GM12878 (cell line): ENCODE data around the gene CD72. TPM values are rescaled to one million over a fixed set of nuclear protein-coding genes. Genes with fewer than 3 reads are reported as not detected.

Experiments
- ATAC-seq: fragments of 200-7000 bp; cut with Tn5 transposase; 3 replicates; pipeline ENCODE4 v1.9.1; 2020; ENCODE audit warnings: mild to moderate bottlenecking, moderate library complexity
- BruUV-seq: library from RNA; stranded (reverse); fragments of 400-500 nt; replicated peaks from 2 replicates; lab custom pipeline; 2021; lab: Mats Ljungman, UMichigan
- CTCF ChIA-PET: fragments of 300-600 bp; sonication (Branson Sonifier 250); formaldehyde crosslinking; extraction: SDS; loops from one replicate; lab custom pipeline; 2021; ENCODE audit warnings: inconsistent platforms; lab: Yijun Ruan, JAX
- POLR2A ChIA-PET: fragments of 350-600 bp; formaldehyde crosslinking; extraction: SDS; loops from one replicate; lab custom pipeline; 2021; ENCODE audit warnings: inconsistent platforms; lab: Charles Lee
- RAD21 ChIA-PET: fragments of 300-600 bp; sonication (Branson Sonifier 250); formaldehyde crosslinking; loops from one replicate; lab custom pipeline; 2023; ENCODE audit warnings: antibody characterized with exemption; ENCODE audit not compliant: unreplicated experiment; lab: Charles Lee
- SMC1A ChIA-PET: fragments of 300-600 bp; sonication (Branson Sonifier 250); formaldehyde crosslinking; loops from one replicate; lab custom pipeline; 2023; ENCODE audit not compliant: unreplicated experiment, uncharacterized antibody; lab: Charles Lee
- DNase-seq: peaks from one replicate; pipeline ENCODE4 v3.0.0-alpha.2; 2011; ENCODE audit warnings: low read depth, low spot score
- FAIRE-seq: peaks from 3 replicates; lab custom pipeline; 2011; peaks lifted over from hg19 to GRCh38; lab: Jason Lieb, UNC
- H2AFZ ChIP-seq: 2 replicates; pipeline ENCODE4 v1.6.0; 2011; ENCODE audit warnings: low read depth, low read length, control low read depth; ENCODE audit not compliant: control insufficient read depth
- H3K27ac ChIP-seq: 2 replicates; pipeline ENCODE4 v1.5.1; 2011; ENCODE audit warnings: control low read depth; ENCODE audit not compliant: control insufficient read depth, insufficient read depth
- H3K27me3 ChIP-seq, 2 experiments: replicated peaks in 1 of 2; 2 replicates each; pipeline versions ENCODE4 v1.6.0 to v1.6.1; 2011; ENCODE audit warnings: low read length in 1 of 2; ENCODE audit not compliant: control insufficient read depth in 2 of 2, insufficient read depth in 2 of 2
- H3K36me3 ChIP-seq, 2 experiments: 2 replicates each; pipeline ENCODE4 v1.5.1; 2011; ENCODE audit warnings: low read length in 1 of 2; ENCODE audit not compliant: control insufficient read depth in 2 of 2, insufficient read depth in 2 of 2
- H3K4me1 ChIP-seq: 2 replicates; pipeline ENCODE4 v1.6.1; 2011; ENCODE audit warnings: mild to moderate bottlenecking, low read length, moderate library complexity, mixed read lengths; ENCODE audit not compliant: control insufficient read depth, insufficient read depth
- H3K4me2 ChIP-seq: 2 replicates; pipeline ENCODE4 v1.6.0; 2011; ENCODE audit warnings: control low read depth; ENCODE audit not compliant: control insufficient read depth, insufficient read depth
- H3K4me3 ChIP-seq: fragments of 200-600 bp; sonication (generic); 2 replicates; pipeline ENCODE4 v1.5.1; 2016
- H3K79me2 ChIP-seq: 2 replicates; pipeline ENCODE4 v1.6.0; 2011; ENCODE audit warnings: low read length; ENCODE audit not compliant: control insufficient read depth, insufficient read depth
- H3K9ac ChIP-seq: 2 replicates; pipeline ENCODE4 v1.8.0; 2011; ENCODE audit warnings: low read length, control low read depth, mixed read lengths; ENCODE audit not compliant: control insufficient read depth, insufficient read depth
- H3K9me3 ChIP-seq: replicated peaks from 3 replicates; pipeline ENCODE4 v1.5.1; 2011; ENCODE audit warnings: mild to moderate bottlenecking, low read length; ENCODE audit not compliant: control insufficient read depth, insufficient read depth
- H4K20me1 ChIP-seq: 2 replicates; pipeline ENCODE4 v1.6.0; 2011; ENCODE audit not compliant: control insufficient read depth, insufficient read depth
- IKZF2 ChIP-seq, 2 experiments: fragments of 450-650 bp; IDR thresholded peaks; 2 replicates each; pipeline ENCODE4 v1.6.1; 2017; ENCODE audit warnings: mild to moderate bottlenecking in 2 of 2, moderate library complexity in 2 of 2
- MEF2B ChIP-seq: fragments of 450-650 bp; IDR thresholded peaks from 2 replicates; pipeline ENCODE4 v1.6.1; 2018; ENCODE audit warnings: mild to moderate bottlenecking, moderate library complexity; ENCODE audit not compliant: partially characterized antibody, poor library complexity, severe bottlenecking
- PAX5 ChIP-seq: IDR thresholded peaks from 2 replicates; pipeline ENCODE4 v1.6.1; 2011; ENCODE audit warnings: low read depth, low read length, borderline replicate concordance
- SP1 ChIP-seq: IDR thresholded peaks from one replicate; pipeline ENCODE4 v1.6.1; 2011; ENCODE audit warnings: low read depth, low read length
- WGBS: methylation state at CpG from one replicate; pipeline ENCODE4 v1.1.6; 2016; ENCODE audit warnings: low lambda C conversion rate; ENCODE audit not compliant: insufficient replicate concordance, insufficient coverage; ENCODE audit errors: missing lambda C conversion rate; 5-methylcytosine and 5-hydroxymethylcytosine counted together
- in situ Hi-C: fragments of 300-500 bp; cut with MboI; formaldehyde crosslinking; loops from 9 replicates; pipeline ENCODE4 v1.14.3; 2018; ENCODE audit warnings: mixed read lengths
- intact Hi-C: fragments of 100-400 bp; cut with micrococcal nuclease; formaldehyde crosslinking; loops from one replicate; pipeline ENCODE4 v1.14.2; 2022; ENCODE audit not compliant: unreplicated experiment
- polyA plus RNA-seq, 11 experiments: library from polyadenylated mRNA; depleted of rRNA in 4 of 11; unstranded in 6 of 11; stranded (reverse) in 5 of 11; fragments of >200 nt; fragmentation: Nextera tagmentation in 4 of 11; fragmentation: Illumina TruSeq in 1 of 11; extraction: Ambion mirVana in 4 of 11; extraction: Trizol in 1 of 11; gene quantifications; 1 replicate in 1 of 11; 2 replicates in 10 of 11; pipeline versions ENCODE4 v1.2.1 to v1.2.3, GENCODE V29; 2011 to 2016; ENCODE audit warnings: inconsistent platforms in 2 of 11, missing spikeins in 2 of 11, low read depth in 1 of 11
- total RNA-seq, 4 experiments: library from RNA; depleted of rRNA in 3 of 4; stranded (reverse); fragments of >200 nt in 3 of 4; fragmentation: Illumina TruSeq in 1 of 4; extraction: Trizol in 1 of 4; gene quantifications; 2 replicates each; pipeline versions ENCODE4 v1.2.1 to v1.2.3, GENCODE V29; 2013 to 2021
- TF ChIP-seq, protein P1 (sequence below): fragments of 450-650 bp; IDR thresholded peaks from 2 replicates; pipeline ENCODE4 v1.6.1; 2017; ENCODE audit warnings: low read depth, mild to moderate bottlenecking, moderate library complexity
- TF ChIP-seq, protein P2 (sequence below): IDR thresholded peaks from 2 replicates; pipeline ENCODE4 v1.6.1; 2012; ENCODE audit warnings: improper control_type of control experiment, low read depth, low read length; ENCODE audit not compliant: insufficient replicate concordance
- TF ChIP-seq, protein P3 (sequence below): fragments of 450-650 bp; IDR thresholded peaks from 2 replicates; pipeline ENCODE4 v1.6.1; 2016; ENCODE audit warnings: mild to moderate bottlenecking

The CD72 gene
- total and polyA plus RNA-seq, 10 of the 15 experiments (the other 5 are each of a cell fraction or from before 2014, with no cell fraction given) = 2.1 to 14.2 (median 4.4) TPM

DNA sequence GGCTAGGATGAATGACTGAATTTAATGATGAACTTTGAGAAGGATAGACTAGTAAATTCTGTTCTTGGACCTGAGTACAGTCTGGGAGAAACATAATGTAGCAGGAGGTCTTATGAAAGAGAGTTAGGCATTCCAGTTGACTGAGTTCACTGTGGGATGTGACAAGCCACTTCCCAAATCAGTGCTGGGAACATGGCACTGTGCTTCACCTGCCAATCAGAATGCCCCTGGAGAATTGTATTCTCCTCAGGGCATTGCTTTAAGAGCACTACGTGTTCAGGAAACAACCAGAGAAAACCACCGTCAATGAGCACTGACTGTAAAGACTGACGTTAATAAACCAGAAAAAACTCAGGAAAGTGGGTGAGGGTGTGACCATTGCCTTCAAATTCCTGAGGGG is 41.1 kb upstream of the CD72 start:
- H3K4me1 ChIP-seq = peaks cover 34% of the 10 kb centered on the region
- ATAC-seq (no peak), FAIRE-seq (no peak), DNase-seq (no peak)
- SMC1A ChIA-PET = interaction anchor here (0.9 to 12.5 kb wide), 7 partner anchors 12 to 223 kb away, joined by 3 to 145 read pairs (median 9); partner anchors contain the start of genes CREB3, SIT1 and TLN1
- H3K79me2 ChIP-seq = peaks cover 34% of the 10 kb centered on the region
- intact Hi-C loops (loop anchor here (2.0 to 10.0 kb wide), 2 partner anchors 69 to 165 kb away; partner anchors contain the start of genes FAM221B and TMEM8B), in situ Hi-C loops (no loop called here)
- H3K4me3 ChIP-seq = peak overlapping the region; percentile 85
- peak overlapping the region; percentile 90 for H3K27ac ChIP-seq
- no peaks in the 10 kb centered on the region for H3K9me3 ChIP-seq
- peaks cover 6 to 9% of the 10 kb centered on the region in 2 experiments; a peak in 3 of 4 replicates for H3K36me3 ChIP-seq
- RAD21 ChIA-PET = interaction anchor here (0.8 to 5.2 kb wide), 7 partner anchors 11 to 131 kb away, joined by 3 to 60 read pairs (median 14); partner anchors contain the start of genes CREB3, TESK1 and TLN1
- no TSS peak for BruUV-seq
- POLR2A ChIA-PET = interaction anchor here (0.9 to 10.9 kb wide), 8 partner anchors 11 to 119 kb away, joined by 3 to 163 read pairs (median 6); partner anchors contain the start of genes CD72, CREB3, SIT1 and TESK1
- WGBS = 21% methylated on average over 3 of the region's 3 CpGs
- CTCF ChIA-PET = interaction anchor here (0.5 to 13.5 kb wide), 16 partner anchors 12 to 223 kb away, joined by 3 to 227 read pairs (median 6); partner anchors contain the start of genes CREB3, GBA2, RGP1 and TLN1
- H3K9ac ChIP-seq = peak overlapping the region; percentile 78
- TF ChIP-seq, protein P1, sequence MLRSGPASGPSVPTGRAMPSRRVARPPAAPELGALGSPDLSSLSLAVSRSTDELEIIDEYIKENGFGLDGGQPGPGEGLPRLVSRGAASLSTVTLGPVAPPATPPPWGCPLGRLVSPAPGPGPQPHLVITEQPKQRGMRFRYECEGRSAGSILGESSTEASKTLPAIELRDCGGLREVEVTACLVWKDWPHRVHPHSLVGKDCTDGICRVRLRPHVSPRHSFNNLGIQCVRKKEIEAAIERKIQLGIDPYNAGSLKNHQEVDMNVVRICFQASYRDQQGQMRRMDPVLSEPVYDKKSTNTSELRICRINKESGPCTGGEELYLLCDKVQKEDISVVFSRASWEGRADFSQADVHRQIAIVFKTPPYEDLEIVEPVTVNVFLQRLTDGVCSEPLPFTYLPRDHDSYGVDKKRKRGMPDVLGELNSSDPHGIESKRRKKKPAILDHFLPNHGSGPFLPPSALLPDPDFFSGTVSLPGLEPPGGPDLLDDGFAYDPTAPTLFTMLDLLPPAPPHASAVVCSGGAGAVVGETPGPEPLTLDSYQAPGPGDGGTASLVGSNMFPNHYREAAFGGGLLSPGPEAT = 0 out of 2 replicates have a peak, but pooled peaks have one; percentile 23
- TF ChIP-seq, protein P2, sequence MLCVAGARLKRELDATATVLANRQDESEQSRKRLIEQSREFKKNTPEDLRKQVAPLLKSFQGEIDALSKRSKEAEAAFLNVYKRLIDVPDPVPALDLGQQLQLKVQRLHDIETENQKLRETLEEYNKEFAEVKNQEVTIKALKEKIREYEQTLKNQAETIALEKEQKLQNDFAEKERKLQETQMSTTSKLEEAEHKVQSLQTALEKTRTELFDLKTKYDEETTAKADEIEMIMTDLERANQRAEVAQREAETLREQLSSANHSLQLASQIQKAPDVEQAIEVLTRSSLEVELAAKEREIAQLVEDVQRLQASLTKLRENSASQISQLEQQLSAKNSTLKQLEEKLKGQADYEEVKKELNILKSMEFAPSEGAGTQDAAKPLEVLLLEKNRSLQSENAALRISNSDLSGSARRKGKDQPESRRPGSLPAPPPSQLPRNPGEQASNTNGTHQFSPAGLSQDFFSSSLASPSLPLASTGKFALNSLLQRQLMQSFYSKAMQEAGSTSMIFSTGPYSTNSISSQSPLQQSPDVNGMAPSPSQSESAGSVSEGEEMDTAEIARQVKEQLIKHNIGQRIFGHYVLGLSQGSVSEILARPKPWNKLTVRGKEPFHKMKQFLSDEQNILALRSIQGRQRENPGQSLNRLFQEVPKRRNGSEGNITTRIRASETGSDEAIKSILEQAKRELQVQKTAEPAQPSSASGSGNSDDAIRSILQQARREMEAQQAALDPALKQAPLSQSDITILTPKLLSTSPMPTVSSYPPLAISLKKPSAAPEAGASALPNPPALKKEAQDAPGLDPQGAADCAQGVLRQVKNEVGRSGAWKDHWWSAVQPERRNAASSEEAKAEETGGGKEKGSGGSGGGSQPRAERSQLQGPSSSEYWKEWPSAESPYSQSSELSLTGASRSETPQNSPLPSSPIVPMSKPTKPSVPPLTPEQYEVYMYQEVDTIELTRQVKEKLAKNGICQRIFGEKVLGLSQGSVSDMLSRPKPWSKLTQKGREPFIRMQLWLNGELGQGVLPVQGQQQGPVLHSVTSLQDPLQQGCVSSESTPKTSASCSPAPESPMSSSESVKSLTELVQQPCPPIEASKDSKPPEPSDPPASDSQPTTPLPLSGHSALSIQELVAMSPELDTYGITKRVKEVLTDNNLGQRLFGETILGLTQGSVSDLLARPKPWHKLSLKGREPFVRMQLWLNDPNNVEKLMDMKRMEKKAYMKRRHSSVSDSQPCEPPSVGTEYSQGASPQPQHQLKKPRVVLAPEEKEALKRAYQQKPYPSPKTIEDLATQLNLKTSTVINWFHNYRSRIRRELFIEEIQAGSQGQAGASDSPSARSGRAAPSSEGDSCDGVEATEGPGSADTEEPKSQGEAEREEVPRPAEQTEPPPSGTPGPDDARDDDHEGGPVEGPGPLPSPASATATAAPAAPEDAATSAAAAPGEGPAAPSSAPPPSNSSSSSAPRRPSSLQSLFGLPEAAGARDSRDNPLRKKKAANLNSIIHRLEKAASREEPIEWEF = peak; percentile 40
- TF ChIP-seq, protein P3, sequence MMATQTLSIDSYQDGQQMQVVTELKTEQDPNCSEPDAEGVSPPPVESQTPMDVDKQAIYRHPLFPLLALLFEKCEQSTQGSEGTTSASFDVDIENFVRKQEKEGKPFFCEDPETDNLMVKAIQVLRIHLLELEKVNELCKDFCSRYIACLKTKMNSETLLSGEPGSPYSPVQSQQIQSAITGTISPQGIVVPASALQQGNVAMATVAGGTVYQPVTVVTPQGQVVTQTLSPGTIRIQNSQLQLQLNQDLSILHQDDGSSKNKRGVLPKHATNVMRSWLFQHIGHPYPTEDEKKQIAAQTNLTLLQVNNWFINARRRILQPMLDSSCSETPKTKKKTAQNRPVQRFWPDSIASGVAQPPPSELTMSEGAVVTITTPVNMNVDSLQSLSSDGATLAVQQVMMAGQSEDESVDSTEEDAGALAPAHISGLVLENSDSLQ = peak; percentile 83
- 0 out of 4 replicates have a peak, but pooled peaks of 1 of the 2 experiments have one; percentile 22 for TF ChIP-seq IKZF2 (IDR thresholded peaks at IDR 0.05)
- no peak for TF ChIP-seq PAX5
- no peak for TF ChIP-seq SP1
- peak; percentile 89 for TF ChIP-seq MEF2B
- no peaks in the 10 kb centered on the region for H4K20me1 ChIP-seq
- no peak overlapping the region; the same call in 1 of the 2 replicates for H2AFZ ChIP-seq
- no peaks in the 10 kb centered on the region for H3K27me3 ChIP-seq
- H3K4me2 ChIP-seq = peak overlapping the region; percentile 95
